B cell (primary cell): ENCODE data around the gene LARP4. TPM values are rescaled to one million over a fixed set of nuclear protein-coding genes. Genes with fewer than 3 reads are reported as not detected.

Experiments used
- ATAC-seq: fragments of 200-7000 bp; cut with Tn5 transposase; one replicate; pipeline ENCODE4 v1.10.0; 2021; ENCODE audit warnings: low read depth, mild to moderate bottlenecking, moderate number of reproducible peaks, moderate library complexity
- CTCF ChIA-PET: fragments of 350-600 bp; sonication (Branson Sonifier 250); formaldehyde crosslinking; loops from one replicate; lab custom pipeline; 2021; ENCODE audit warnings: antibody characterized with exemption, inconsistent platforms; lab: Charles Lee
- POLR2A ChIA-PET: fragments of 350-600 bp; sonication (Branson Sonifier 250); formaldehyde crosslinking; loops from one replicate; lab custom pipeline; 2021; ENCODE audit warnings: antibody characterized with exemption; lab: Charles Lee
- DNase-seq: peaks from one replicate; pipeline ENCODE4 v3.0.0; 2013
- H2AFZ ChIP-seq: 2 replicates; pipeline ENCODE4 v1.6.1; 2012; ENCODE audit warnings: mild to moderate bottlenecking, low read depth, low read length; ENCODE audit not compliant: insufficient read depth, poor library complexity, severe bottlenecking
- H3K27ac ChIP-seq, 2 donors: 1 replicate in 1 of 2; 2 replicates in 1 of 2; pipeline ENCODE4 v1.5.1; 2012 to 2013; ENCODE audit warnings: low read length in 2 of 2, mild to moderate bottlenecking in 2 of 2, moderate library complexity in 1 of 2
- H3K27me3 ChIP-seq, 4 experiments: fragments of 200-600 bp in 1 of 4; sonication (generic) in 1 of 4; replicated peaks in 1 of 4; 1 replicate in 2 of 4; 2 replicates in 2 of 4; pipeline versions ENCODE4 v1.6.1 to v1.7.0; 2013 to 2016; ENCODE audit warnings: low read length in 3 of 4, mild to moderate bottlenecking in 2 of 4, mixed read lengths in 1 of 4, moderate library complexity in 1 of 4; ENCODE audit not compliant: insufficient read depth in 4 of 4, control insufficient read depth in 3 of 4; ENCODE audit errors: control extremely low read depth in 1 of 4
- H3K36me3 ChIP-seq, 2 experiments: replicated peaks in 1 of 2; 1 replicate in 1 of 2; 2 replicates in 1 of 2; pipeline versions ENCODE4 v1.6.1 to v1.7.1; 2013; ENCODE audit warnings: low read length in 1 of 2; ENCODE audit not compliant: insufficient read depth in 2 of 2, control insufficient read depth in 1 of 2; ENCODE audit errors: control extremely low read depth in 1 of 2, extremely low read depth in 1 of 2
- H3K4me1 ChIP-seq, 2 donors: fragments of 200-600 bp in 1 of 2; sonication (generic) in 1 of 2; 1 replicate in 1 of 2; 2 replicates in 1 of 2; pipeline versions ENCODE4 v1.5.1 to v1.6.1; 2013 to 2017; ENCODE audit warnings: low read length in 2 of 2; ENCODE audit not compliant: control insufficient read depth in 2 of 2, insufficient read depth in 2 of 2
- H3K4me2 ChIP-seq: replicated peaks from 2 replicates; pipeline ENCODE3; 2012; ENCODE audit warnings: mild to moderate bottlenecking, low read depth, low read length; ENCODE audit not compliant: poor library complexity, severe bottlenecking
- H3K4me3 ChIP-seq, 5 experiments: fragments of 200-600 bp in 1 of 5; sonication (generic) in 1 of 5; 1 replicate in 3 of 5; 2 replicates in 2 of 5; pipeline versions ENCODE4 v1.5.1 to v1.7.0; 2011 to 2016; ENCODE audit warnings: low read length in 4 of 5, mild to moderate bottlenecking in 4 of 5, low read depth in 2 of 5, control low read depth in 1 of 5, moderate library complexity in 1 of 5; ENCODE audit not compliant: insufficient read depth in 1 of 5; ENCODE audit errors: control extremely low read depth in 1 of 5, extremely low read depth in 1 of 5
- H3K79me2 ChIP-seq: fragments of 200-600 bp; sonication (generic); one replicate; pipeline ENCODE4 v1.6.0; 2016; ENCODE audit warnings: low read length; ENCODE audit not compliant: control insufficient read depth, insufficient read depth
- H3K9ac ChIP-seq: fragments of 200-600 bp; sonication (generic); 2 replicates; pipeline ENCODE4 v1.6.1; 2017; ENCODE audit warnings: mild to moderate bottlenecking, low read length, moderate library complexity
- H3K9me3 ChIP-seq, 3 donors: one replicate each; pipeline versions ENCODE4 v1.6.1 to v1.7.1; 2013; ENCODE audit warnings: low read length in 2 of 3; ENCODE audit not compliant: control insufficient read depth in 2 of 3, insufficient read depth in 1 of 3; ENCODE audit errors: control extremely low read depth in 1 of 3
- H4K20me1 ChIP-seq: 2 replicates; pipeline ENCODE4 v1.6.0; 2012; ENCODE audit warnings: mild to moderate bottlenecking, low read length; ENCODE audit not compliant: insufficient read depth, control insufficient read depth, poor library complexity, severe bottlenecking
- H3K27ac Mint-ChIP-seq: one replicate; pipeline ENCODE4 v1.8.0; 2021; ENCODE audit warnings: mixed read lengths
- H3K27me3 Mint-ChIP-seq: one replicate; pipeline ENCODE4 v1.8.0; 2021; ENCODE audit warnings: mixed read lengths
- H3K4me1 Mint-ChIP-seq: one replicate; pipeline ENCODE4 v1.8.0; 2021; ENCODE audit warnings: mixed read lengths
- H3K4me3 Mint-ChIP-seq: one replicate; pipeline ENCODE4 v1.8.0; 2021; ENCODE audit warnings: mixed read lengths
- H3K9me3 Mint-ChIP-seq: one replicate; pipeline ENCODE4 v1.8.0; 2022; ENCODE audit warnings: mixed read lengths; ENCODE audit not compliant: insufficient read depth
- EZH2 ChIP-seq: IDR thresholded peaks from 2 replicates; pipeline ENCODE4 v1.6.1; 2012; ENCODE audit warnings: borderline replicate concordance, low read depth, mild to moderate bottlenecking, moderate library complexity, low read length; ENCODE audit not compliant: insufficient read depth, poor library complexity, severe bottlenecking
- WGBS: methylation state at CpG from one replicate; pipeline ENCODE4 v1.1.5; 2013; ENCODE audit warnings: missing lambda C conversion rate; ENCODE audit not compliant: insufficient coverage; 5-methylcytosine and 5-hydroxymethylcytosine counted together
- intact Hi-C: fragments of 100-400 bp; cut with micrococcal nuclease; formaldehyde crosslinking; loops from one replicate; pipeline ENCODE4 v1.10.0; 2022
- polyA plus RNA-seq: library from polyadenylated mRNA; depleted of rRNA; stranded (reverse); fragments of >200 nt; gene quantifications from 2 replicates; pipeline ENCODE4 v1.2.3, GENCODE V29; 2012
- total RNA-seq, 2 donors: library from RNA; stranded (reverse); fragments of 120-200 nt in 1 of 2; gene quantifications; 1 replicate in 1 of 2; 2 replicates in 1 of 2; pipeline versions ENCODE4 v1.2.3 to v1.2.4, GENCODE V29; 2013 to 2022
- TF ChIP-seq, protein P1 (sequence below): fragments of 200-600 bp; IDR thresholded peaks from one replicate; pipeline ENCODE4 v1.8.0; 2022; ENCODE audit warnings: antibody characterized with exemption, mild to moderate bottlenecking

The LARP4 gene
- total and polyA plus RNA-seq, 2 donors (not counting 1 experiment from before 2014, with no cell fraction given), result 5.5 to 48.4 TPM

DNA sequence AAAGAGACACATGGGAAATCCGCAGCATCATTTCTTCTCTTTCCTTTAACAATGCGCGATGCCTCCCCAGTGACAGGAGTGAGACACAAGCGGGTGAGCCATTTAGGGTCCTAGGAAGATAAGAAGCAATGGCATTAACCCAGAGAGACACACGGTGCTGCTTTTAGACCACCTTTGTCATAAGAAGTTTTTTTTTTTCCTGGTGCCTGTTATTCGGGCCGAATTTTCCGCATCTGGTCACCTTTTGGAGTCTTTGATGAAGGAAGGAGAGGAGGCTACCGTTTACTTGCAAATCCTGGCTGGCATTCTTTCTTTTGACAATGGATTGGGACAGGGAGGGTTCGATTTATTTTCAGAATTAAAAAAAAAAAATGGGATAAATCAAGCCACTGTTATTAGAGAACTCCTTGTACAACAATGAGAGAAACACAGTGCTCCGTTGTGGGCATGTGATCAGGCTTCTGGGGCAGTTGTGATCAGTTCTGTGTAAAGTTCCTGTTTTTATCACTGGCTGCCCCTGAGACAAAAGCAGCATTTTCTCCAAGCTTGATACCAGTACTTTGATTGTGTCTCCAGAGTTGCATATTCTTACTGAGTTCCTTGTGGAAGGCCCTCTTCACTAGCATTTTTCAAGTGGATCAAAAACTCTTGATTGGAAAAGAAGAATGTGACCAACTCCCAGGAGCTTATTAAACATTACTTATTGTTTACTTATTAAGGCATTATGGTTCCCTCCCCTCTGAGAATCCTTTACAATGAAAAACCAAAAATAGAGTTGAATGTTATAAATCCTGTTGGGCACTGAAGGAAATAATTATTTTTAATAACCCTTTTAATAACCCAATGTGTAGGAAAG is 105.2 kb downstream of the LARP4 start:
- Mint-ChIP-seq H3K9me3 (no peaks in the 10 kb centered on the region), H3K4me1 (peaks cover 50% of the 10 kb centered on the region), H3K4me3 (peak overlapping the region; percentile 94), H3K27me3 (no peaks in the 10 kb centered on the region), H3K27ac (peak overlapping the region; percentile 94)
- peak overlapping the region; percentile 49 to 89 for H3K27ac ChIP-seq
- H3K79me2 ChIP-seq, result peaks cover 70% of the 10 kb centered on the region
- 2% methylated on average over 9 of the region's 11 CpGs for WGBS
- intact Hi-C loops, result loop anchor here (1.0 to 10.0 kb wide), 5 partner anchors 11 to 419 kb away; a partner anchor contains a TSS
- peak overlapping the region; percentile 86 for H3K4me2 ChIP-seq
- peak overlapping the region; percentile 74 to 99 (median 87) for H3K4me3 ChIP-seq
- POLR2A ChIA-PET, result interaction anchor here (0.7 to 1.9 kb wide), 4 partner anchors 12 to 1135 kb away, joined by 8 to 11 read pairs (median 10); no protein-coding TSS in a partner anchor
- H3K9ac ChIP-seq, result peak overlapping the region; percentile 81
- no peaks in the 10 kb centered on the region for H3K36me3 ChIP-seq
- TF ChIP-seq EZH2, result no peak
- TF ChIP-seq, protein P1, sequence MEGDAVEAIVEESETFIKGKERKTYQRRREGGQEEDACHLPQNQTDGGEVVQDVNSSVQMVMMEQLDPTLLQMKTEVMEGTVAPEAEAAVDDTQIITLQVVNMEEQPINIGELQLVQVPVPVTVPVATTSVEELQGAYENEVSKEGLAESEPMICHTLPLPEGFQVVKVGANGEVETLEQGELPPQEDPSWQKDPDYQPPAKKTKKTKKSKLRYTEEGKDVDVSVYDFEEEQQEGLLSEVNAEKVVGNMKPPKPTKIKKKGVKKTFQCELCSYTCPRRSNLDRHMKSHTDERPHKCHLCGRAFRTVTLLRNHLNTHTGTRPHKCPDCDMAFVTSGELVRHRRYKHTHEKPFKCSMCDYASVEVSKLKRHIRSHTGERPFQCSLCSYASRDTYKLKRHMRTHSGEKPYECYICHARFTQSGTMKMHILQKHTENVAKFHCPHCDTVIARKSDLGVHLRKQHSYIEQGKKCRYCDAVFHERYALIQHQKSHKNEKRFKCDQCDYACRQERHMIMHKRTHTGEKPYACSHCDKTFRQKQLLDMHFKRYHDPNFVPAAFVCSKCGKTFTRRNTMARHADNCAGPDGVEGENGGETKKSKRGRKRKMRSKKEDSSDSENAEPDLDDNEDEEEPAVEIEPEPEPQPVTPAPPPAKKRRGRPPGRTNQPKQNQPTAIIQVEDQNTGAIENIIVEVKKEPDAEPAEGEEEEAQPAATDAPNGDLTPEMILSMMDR, result no peak
- no peak for ATAC-seq
- no peaks in the 10 kb centered on the region for H3K27me3 ChIP-seq
- peaks cover 9% of the 10 kb centered on the region for H4K20me1 ChIP-seq
- peaks cover 48 to 54% of the 10 kb centered on the region in 2 donors for H3K4me1 ChIP-seq
- peak; percentile 68 for DNase-seq
- H2AFZ ChIP-seq, result peak overlapping the region; percentile 83
- peaks cover 0 to 8% (median 0%) of the 10 kb centered on the region in 3 donors for H3K9me3 ChIP-seq
- CTCF ChIA-PET, result interaction anchor here (0.8 to 9.8 kb wide), 11 partner anchors 13 to 419 kb away, joined by 3 to 184 read pairs (median 7); a partner anchor contains a TSS
